ENCODE data around the gene MIR17HG.

DNA sequence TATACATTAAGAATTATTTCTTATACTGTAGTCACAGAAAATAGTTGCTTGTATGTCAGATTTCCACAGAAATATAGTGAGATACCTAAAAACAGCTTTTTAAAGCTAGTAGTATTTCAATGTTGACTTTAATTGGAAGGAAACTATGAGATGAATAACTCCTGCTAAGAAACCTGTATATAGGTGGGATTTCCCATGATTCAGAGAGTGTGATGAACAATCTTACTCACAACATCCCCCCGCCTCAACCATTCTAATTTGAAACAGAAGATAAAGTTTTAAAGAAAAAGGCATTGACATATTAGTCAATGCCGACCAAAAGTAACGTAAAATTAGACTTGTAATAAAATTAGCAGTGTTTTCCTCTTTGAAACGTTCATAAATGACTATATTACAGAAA is 1.4 kb upstream of the MIR17HG start:
- TF ChIP-seq, protein P1, sequence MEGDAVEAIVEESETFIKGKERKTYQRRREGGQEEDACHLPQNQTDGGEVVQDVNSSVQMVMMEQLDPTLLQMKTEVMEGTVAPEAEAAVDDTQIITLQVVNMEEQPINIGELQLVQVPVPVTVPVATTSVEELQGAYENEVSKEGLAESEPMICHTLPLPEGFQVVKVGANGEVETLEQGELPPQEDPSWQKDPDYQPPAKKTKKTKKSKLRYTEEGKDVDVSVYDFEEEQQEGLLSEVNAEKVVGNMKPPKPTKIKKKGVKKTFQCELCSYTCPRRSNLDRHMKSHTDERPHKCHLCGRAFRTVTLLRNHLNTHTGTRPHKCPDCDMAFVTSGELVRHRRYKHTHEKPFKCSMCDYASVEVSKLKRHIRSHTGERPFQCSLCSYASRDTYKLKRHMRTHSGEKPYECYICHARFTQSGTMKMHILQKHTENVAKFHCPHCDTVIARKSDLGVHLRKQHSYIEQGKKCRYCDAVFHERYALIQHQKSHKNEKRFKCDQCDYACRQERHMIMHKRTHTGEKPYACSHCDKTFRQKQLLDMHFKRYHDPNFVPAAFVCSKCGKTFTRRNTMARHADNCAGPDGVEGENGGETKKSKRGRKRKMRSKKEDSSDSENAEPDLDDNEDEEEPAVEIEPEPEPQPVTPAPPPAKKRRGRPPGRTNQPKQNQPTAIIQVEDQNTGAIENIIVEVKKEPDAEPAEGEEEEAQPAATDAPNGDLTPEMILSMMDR (IDR thresholded peaks at IDR 0.05): no peak
- no peak for TF ChIP-seq POLR2A (IDR thresholded peaks at IDR 0.05)

Data from lower leg skin (tissue), 3 donors.